ENCODE measurements around the gene MRPL14. TPM values are rescaled to one million over a fixed set of nuclear protein-coding genes. Genes with fewer than 3 reads are reported as not detected.

Gene MRPL14
- total and polyA plus RNA-seq, 9 of the 15 experiments (the other 6 are each of a cell fraction or from before 2014, with no cell fraction given): 126 to 424 (median 165) TPM

DNA sequence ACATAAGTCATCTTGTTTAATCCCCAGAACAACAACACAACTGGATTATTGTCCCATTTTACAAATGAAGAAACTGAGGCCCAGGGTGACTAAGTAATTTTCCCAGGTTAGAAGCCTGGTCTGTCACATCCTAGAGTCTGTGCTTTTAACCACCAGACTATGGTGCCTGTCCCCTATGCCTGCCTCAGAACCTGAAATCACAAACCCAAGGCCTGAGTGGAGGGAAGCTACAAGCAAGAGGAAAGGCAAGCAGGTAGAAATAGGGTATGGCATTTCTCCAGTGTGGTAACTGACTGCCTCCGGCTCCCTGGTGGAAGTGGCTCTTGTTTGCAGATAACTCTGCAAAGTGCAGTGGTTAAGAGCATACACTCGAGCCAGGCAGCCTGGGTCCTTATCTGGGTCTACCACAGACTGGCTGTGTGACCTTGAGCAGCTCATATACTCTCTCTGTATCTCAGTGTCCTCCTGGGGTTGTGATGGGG is 2.6 kb upstream of the MRPL14 start (continued):
- TF ChIP-seq, protein P1, sequence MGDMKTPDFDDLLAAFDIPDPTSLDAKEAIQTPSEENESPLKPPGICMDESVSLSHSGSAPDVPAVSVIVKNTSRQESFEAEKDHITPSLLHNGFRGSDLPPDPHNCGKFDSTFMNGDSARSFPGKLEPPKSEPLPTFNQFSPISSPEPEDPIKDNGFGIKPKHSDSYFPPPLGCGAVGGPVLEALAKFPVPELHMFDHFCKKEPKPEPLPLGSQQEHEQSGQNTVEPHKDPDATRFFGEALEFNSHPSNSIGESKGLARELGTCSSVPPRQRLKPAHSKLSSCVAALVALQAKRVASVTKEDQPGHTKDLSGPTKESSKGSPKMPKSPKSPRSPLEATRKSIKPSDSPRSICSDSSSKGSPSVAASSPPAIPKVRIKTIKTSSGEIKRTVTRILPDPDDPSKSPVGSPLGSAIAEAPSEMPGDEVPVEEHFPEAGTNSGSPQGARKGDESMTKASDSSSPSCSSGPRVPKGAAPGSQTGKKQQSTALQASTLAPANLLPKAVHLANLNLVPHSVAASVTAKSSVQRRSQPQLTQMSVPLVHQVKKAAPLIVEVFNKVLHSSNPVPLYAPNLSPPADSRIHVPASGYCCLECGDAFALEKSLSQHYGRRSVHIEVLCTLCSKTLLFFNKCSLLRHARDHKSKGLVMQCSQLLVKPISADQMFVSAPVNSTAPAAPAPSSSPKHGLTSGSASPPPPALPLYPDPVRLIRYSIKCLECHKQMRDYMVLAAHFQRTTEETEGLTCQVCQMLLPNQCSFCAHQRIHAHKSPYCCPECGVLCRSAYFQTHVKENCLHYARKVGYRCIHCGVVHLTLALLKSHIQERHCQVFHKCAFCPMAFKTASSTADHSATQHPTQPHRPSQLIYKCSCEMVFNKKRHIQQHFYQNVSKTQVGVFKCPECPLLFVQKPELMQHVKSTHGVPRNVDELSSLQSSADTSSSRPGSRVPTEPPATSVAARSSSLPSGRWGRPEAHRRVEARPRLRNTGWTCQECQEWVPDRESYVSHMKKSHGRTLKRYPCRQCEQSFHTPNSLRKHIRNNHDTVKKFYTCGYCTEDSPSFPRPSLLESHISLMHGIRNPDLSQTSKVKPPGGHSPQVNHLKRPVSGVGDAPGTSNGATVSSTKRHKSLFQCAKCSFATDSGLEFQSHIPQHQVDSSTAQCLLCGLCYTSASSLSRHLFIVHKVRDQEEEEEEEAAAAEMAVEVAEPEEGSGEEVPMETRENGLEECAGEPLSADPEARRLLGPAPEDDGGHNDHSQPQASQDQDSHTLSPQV (IDR thresholded peaks at IDR 0.05): peak; percentile 69
- TF ChIP-seq LEF1 (IDR thresholded peaks at IDR 0.05) (peak; percentile 31; the same call in 1 of the 2 replicates), L3MBTL2 (IDR thresholded peaks at IDR 0.05) (peak; percentile 16; the same call in 1 of the 2 replicates), ZBTB1 (CRISPR knock-in tag; IDR thresholded peaks at IDR 0.05; ENCODE audit: borderline replicate concordance, low read depth) (0 out of 2 replicates have a peak, but pooled peaks have one; percentile 26), KDM1A (IDR thresholded peaks at IDR 0.05) (peak; percentile 97 to 99), KLF6 (CRISPR knock-in tag; IDR thresholded peaks at IDR 0.05; ENCODE audit: borderline replicate concordance) (no peak), ZNF311 (CRISPR knock-in tag; IDR thresholded peaks at IDR 0.05) (no peak), DPF2 (IDR thresholded peaks at IDR 0.05) (peak; percentile 91), RFX1 (IDR thresholded peaks at IDR 0.05) (no peak), HMG20B (CRISPR knock-in tag; IDR thresholded peaks at IDR 0.05) (no peak), HLTF (IDR thresholded peaks at IDR 0.05) (0 out of 2 replicates have a peak, but pooled peaks have one; percentile 71)
- TF ChIP-seq, protein P2, sequence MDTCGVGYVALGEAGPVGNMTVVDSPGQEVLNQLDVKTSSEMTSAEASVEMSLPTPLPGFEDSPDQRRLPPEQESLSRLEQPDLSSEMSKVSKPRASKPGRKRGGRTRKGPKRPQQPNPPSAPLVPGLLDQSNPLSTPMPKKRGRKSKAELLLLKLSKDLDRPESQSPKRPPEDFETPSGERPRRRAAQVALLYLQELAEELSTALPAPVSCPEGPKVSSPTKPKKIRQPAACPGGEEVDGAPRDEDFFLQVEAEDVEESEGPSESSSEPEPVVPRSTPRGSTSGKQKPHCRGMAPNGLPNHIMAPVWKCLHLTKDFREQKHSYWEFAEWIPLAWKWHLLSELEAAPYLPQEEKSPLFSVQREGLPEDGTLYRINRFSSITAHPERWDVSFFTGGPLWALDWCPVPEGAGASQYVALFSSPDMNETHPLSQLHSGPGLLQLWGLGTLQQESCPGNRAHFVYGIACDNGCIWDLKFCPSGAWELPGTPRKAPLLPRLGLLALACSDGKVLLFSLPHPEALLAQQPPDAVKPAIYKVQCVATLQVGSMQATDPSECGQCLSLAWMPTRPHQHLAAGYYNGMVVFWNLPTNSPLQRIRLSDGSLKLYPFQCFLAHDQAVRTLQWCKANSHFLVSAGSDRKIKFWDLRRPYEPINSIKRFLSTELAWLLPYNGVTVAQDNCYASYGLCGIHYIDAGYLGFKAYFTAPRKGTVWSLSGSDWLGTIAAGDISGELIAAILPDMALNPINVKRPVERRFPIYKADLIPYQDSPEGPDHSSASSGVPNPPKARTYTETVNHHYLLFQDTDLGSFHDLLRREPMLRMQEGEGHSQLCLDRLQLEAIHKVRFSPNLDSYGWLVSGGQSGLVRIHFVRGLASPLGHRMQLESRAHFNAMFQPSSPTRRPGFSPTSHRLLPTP (IDR thresholded peaks at IDR 0.05; ENCODE audit: borderline replicate concordance, extremely low read depth, insufficient read length): peak; percentile 77
- TF ChIP-seq, protein P3, sequence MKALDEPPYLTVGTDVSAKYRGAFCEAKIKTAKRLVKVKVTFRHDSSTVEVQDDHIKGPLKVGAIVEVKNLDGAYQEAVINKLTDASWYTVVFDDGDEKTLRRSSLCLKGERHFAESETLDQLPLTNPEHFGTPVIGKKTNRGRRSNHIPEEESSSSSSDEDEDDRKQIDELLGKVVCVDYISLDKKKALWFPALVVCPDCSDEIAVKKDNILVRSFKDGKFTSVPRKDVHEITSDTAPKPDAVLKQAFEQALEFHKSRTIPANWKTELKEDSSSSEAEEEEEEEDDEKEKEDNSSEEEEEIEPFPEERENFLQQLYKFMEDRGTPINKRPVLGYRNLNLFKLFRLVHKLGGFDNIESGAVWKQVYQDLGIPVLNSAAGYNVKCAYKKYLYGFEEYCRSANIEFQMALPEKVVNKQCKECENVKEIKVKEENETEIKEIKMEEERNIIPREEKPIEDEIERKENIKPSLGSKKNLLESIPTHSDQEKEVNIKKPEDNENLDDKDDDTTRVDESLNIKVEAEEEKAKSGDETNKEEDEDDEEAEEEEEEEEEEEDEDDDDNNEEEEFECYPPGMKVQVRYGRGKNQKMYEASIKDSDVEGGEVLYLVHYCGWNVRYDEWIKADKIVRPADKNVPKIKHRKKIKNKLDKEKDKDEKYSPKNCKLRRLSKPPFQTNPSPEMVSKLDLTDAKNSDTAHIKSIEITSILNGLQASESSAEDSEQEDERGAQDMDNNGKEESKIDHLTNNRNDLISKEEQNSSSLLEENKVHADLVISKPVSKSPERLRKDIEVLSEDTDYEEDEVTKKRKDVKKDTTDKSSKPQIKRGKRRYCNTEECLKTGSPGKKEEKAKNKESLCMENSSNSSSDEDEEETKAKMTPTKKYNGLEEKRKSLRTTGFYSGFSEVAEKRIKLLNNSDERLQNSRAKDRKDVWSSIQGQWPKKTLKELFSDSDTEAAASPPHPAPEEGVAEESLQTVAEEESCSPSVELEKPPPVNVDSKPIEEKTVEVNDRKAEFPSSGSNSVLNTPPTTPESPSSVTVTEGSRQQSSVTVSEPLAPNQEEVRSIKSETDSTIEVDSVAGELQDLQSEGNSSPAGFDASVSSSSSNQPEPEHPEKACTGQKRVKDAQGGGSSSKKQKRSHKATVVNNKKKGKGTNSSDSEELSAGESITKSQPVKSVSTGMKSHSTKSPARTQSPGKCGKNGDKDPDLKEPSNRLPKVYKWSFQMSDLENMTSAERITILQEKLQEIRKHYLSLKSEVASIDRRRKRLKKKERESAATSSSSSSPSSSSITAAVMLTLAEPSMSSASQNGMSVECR (CRISPR knock-in tag; IDR thresholded peaks at IDR 0.05): peak; percentile 26; the same call in 1 of the 2 replicates
- TF ChIP-seq, protein P4, sequence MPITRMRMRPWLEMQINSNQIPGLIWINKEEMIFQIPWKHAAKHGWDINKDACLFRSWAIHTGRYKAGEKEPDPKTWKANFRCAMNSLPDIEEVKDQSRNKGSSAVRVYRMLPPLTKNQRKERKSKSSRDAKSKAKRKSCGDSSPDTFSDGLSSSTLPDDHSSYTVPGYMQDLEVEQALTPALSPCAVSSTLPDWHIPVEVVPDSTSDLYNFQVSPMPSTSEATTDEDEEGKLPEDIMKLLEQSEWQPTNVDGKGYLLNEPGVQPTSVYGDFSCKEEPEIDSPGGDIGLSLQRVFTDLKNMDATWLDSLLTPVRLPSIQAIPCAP (CRISPR knock-in tag; IDR thresholded peaks at IDR 0.05; ENCODE audit: borderline replicate concordance): no peak

Measured in K562 (cell line).